Activated CD4-positive, alpha-beta memory T cell treated with anti-CD3 and anti-CD28 coated beads for 36 hours (primary cell): Measurements from ENCODE around the gene MAML3. TPM values are rescaled to one million over a fixed set of nuclear protein-coding genes. Genes with fewer than 3 reads are reported as not detected.

Experiments
- CTCF ChIA-PET: fragments of 350-600 bp; sonication (Branson Sonifier 250); formaldehyde crosslinking; loops from one replicate; lab custom pipeline; 2021; ENCODE audit warnings: antibody characterized with exemption, inconsistent platforms; lab: Charles Lee
- POLR2A ChIA-PET: fragments of 350-600 bp; sonication (Branson Sonifier 250); formaldehyde crosslinking; loops from one replicate; lab custom pipeline; 2021; ENCODE audit warnings: antibody characterized with exemption; lab: Charles Lee
- DNase-seq: peaks from one replicate; pipeline ENCODE4 v3.0.0-alpha.2; 2020
- H3K27ac Mint-ChIP-seq: one replicate; pipeline ENCODE4 v1.8.0; 2021; ENCODE audit warnings: mixed read lengths
- H3K27me3 Mint-ChIP-seq: one replicate; pipeline ENCODE4 v1.8.0; 2021; ENCODE audit warnings: mixed read lengths
- H3K36me3 Mint-ChIP-seq: one replicate; pipeline ENCODE4 v1.8.0; 2021; ENCODE audit warnings: mixed read lengths
- H3K4me1 Mint-ChIP-seq: one replicate; pipeline ENCODE4 v1.8.0; 2021; ENCODE audit warnings: low read depth, mixed read lengths
- H3K4me3 Mint-ChIP-seq: one replicate; pipeline ENCODE4 v1.8.0; 2021; ENCODE audit warnings: mild to moderate bottlenecking, mixed read lengths
- H3K9me3 Mint-ChIP-seq: one replicate; pipeline ENCODE4 v1.8.0; 2021; ENCODE audit warnings: mixed read lengths
- intact Hi-C: fragments of 100-400 bp; cut with micrococcal nuclease; formaldehyde crosslinking; loops from one replicate; pipeline ENCODE4 v1.15.1; 2023
- total RNA-seq, 2 experiments: library from RNA; stranded (reverse); gene quantifications; one replicate each; pipeline ENCODE4 v1.2.3, GENCODE V29; 2021

The MAML3 gene
- total RNA-seq, 2 experiments from 2014 or later: 0.51 to 0.76 TPM

DNA sequence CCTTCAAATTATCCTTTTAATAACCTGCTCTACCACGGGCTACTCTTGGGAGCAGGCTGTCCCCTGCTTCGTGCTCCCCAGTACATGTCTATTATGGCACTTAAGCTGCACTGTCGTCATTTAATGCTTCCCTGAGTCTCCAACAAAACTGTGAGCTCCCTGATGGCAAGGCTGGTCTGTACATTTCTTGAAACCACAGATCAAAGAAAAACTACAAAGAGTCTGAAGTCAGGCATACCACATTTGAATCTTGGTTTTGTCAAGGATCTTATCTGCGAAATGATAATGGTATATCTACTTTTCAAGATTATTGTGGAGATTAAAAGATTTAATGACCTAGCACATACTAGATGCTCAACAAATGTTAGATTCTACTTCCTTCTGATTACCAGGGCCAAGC, 45.7 kb downstream of the MAML3 start:
- Mint-ChIP-seq H3K27me3 (peaks cover 4% of the 10 kb centered on the region), H3K36me3 (no peaks in the 10 kb centered on the region), H3K4me3 (no peak overlapping the region), H3K9me3 (no peaks in the 10 kb centered on the region), H3K27ac (no peak overlapping the region), H3K4me1 (peaks cover 17% of the 10 kb centered on the region)
- POLR2A ChIA-PET: no interaction called here
- DNase-seq: no peak
- intact Hi-C loops: loop anchor here (10.0 kb wide), 1 partner anchor 53 kb away; no protein-coding TSS in a partner anchor
- CTCF ChIA-PET: no interaction called here

DNA sequence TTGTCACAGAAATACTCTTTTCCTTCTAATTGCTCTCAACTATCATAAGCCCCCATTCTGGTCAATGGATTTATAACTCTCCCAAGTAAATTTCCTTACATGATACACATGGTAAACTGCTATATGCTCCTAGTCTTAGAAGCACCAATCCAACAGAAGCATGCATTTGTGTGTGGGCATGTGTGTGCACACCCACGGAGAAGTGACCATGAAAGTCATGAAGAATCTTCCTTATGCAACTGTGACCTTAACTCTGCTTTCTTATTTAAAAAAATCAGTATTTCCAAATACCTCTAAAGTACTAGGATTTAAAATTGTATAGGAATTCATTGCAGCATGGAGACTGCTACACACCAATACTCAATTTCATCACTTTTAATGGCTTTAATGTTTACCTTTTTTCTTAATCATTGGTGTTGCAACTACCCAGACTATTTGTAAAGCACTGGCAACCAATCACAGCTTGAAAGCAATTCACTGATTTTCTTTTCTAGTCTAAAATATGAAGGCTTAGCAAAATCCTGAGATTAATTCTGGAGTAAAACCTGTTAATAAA, 47.6 kb downstream of the MAML3 start:
- no peak overlapping the region for H3K4me3 Mint-ChIP-seq
- peaks cover 27% of the 10 kb centered on the region for H3K4me1 Mint-ChIP-seq
- H3K9me3 Mint-ChIP-seq: no peaks in the 10 kb centered on the region
- intact Hi-C loops: loop anchor here (10.0 kb wide), 1 partner anchor 52 kb away; no protein-coding TSS in a partner anchor
- ChIA-PET CTCF (no interaction called here), POLR2A (no interaction called here)
- H3K27ac Mint-ChIP-seq: no peak overlapping the region
- no peaks in the 10 kb centered on the region for H3K36me3 Mint-ChIP-seq
- no peak for DNase-seq
- H3K27me3 Mint-ChIP-seq: peaks cover 4% of the 10 kb centered on the region

DNA sequence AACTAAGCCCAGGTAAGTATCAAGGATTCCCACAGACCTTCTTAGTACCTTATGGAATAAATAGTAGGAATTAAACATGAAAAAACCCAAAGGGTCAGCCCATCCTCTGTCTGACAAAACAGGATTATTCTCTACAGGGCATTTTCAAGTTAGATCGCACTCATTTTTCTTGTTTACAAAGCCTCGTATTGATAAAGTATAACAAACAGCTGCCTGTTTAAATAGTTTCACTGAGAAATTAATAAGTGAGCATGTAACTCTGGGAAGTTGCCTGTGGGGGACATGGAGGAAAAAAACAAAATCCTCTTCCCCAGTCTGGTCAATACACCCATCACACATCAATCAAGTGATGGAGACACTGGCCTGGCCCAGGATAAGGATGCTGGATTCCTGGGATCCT, 48.5 kb downstream of the MAML3 start:
- Mint-ChIP-seq H3K4me1 (peaks cover 32% of the 10 kb centered on the region), H3K4me3 (no peak overlapping the region), H3K27me3 (peaks cover 4% of the 10 kb centered on the region), H3K9me3 (no peaks in the 10 kb centered on the region), H3K27ac (no peak overlapping the region), H3K36me3 (no peaks in the 10 kb centered on the region)
- DNase-seq: no peak
- intact Hi-C loops: loop anchor here (10.0 kb wide), 1 partner anchor 51 kb away; no protein-coding TSS in a partner anchor
- ChIA-PET CTCF (no interaction called here), POLR2A (no interaction called here)

DNA sequence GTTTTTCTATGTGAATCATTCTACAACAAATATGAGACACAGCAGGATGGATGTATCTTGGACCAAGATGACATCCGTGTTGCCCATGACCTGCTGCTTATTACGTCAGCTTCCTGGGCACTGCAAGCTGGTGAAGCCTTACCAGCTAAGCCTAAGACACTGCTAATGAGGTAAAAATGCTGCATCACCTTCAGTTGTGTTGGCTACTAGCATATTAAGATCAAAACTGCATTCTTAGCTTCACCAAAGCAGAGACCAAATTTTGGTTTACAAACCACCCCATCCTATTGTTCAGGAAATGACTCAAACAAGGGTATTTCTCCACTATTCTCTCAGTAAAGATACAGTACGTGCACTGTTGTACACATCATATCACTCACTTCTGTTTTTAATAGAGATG, 50.3 kb downstream of the MAML3 start:
- intact Hi-C loops: loop anchor here (1.0 to 10.0 kb wide), 6 partner anchors 8 to 245 kb away; no protein-coding TSS in a partner anchor
- ChIA-PET CTCF (interaction anchor here (0.9 to 1.5 kb wide), 3 partner anchors 33 to 52 kb away, joined by 3 to 4 read pairs (median 3); no protein-coding TSS in a partner anchor), POLR2A (interaction anchor here (0.9 to 1.0 kb wide), 3 partner anchors 8 to 245 kb away, joined by 3 to 5 read pairs (median 3); no protein-coding TSS in a partner anchor)
- Mint-ChIP-seq H3K36me3 (no peaks in the 10 kb centered on the region), H3K9me3 (no peaks in the 10 kb centered on the region), H3K4me1 (peaks cover 49% of the 10 kb centered on the region), H3K27me3 (no peaks in the 10 kb centered on the region), H3K4me3 (no peak overlapping the region), H3K27ac (peak overlapping the region; percentile 73)
- DNase-seq: peak; percentile 81

DNA sequence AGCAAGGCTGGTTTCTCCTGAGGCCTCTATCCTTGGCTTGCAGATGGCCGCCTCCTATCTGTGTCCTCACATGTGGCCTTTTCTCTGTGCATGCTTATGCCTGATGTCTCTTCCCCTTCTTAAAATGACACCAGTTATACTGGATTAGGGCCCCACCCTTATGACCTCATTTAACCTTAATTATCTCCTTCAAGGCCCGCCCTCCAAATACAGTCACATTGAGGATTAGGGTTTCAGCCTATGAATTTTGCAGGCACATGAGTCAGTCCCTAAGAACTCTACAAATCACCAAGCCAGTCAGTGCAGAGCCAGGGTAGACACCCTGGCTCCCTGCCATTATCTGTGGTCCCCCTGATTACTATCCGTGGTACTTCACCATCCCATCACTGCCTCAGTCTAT, 51.6 kb downstream of the MAML3 start:
- peaks cover 50% of the 10 kb centered on the region for H3K4me1 Mint-ChIP-seq
- H3K9me3 Mint-ChIP-seq: no peaks in the 10 kb centered on the region
- intact Hi-C loops: loop anchor here (10.0 kb wide), 1 partner anchor 48 kb away; no protein-coding TSS in a partner anchor
- H3K27me3 Mint-ChIP-seq: no peaks in the 10 kb centered on the region
- no peaks in the 10 kb centered on the region for H3K36me3 Mint-ChIP-seq
- DNase-seq: peak; percentile 22
- POLR2A ChIA-PET: no interaction called here
- H3K4me3 Mint-ChIP-seq: no peak overlapping the region
- peak overlapping the region; percentile 56 for H3K27ac Mint-ChIP-seq
- CTCF ChIA-PET: interaction anchor here (0.7 kb wide), 1 partner anchor 141 kb away, joined by 5 read pairs; no protein-coding TSS in a partner anchor

DNA sequence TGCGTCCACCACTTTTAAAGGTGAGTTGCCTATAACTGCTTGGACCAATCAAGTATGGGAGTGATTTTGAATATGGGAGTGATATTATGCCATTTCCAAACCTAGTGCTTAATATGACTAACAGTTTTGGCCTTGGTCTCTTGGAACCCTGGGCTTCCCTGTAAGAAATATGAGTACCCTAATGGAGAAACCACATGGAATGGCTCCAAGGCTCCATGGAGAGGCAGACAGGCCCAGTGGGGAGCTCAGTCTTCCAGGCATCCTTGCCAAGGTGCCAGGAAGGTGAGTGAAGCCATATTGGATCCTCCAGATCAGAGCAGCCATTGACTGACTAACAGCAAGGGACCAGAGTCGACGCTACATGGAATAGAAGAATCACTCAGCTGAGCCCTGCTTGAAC, 53.2 kb downstream of the MAML3 start:
- peaks cover 66% of the 10 kb centered on the region for H3K4me1 Mint-ChIP-seq
- ChIA-PET POLR2A (no interaction called here), CTCF (no interaction called here)
- H3K4me3 Mint-ChIP-seq: no peak overlapping the region
- H3K27ac Mint-ChIP-seq: no peak overlapping the region
- intact Hi-C loops: loop anchor here (10.0 kb wide), 1 partner anchor 46 kb away; no protein-coding TSS in a partner anchor
- DNase-seq: no peak
- no peaks in the 10 kb centered on the region for H3K36me3 Mint-ChIP-seq
- H3K9me3 Mint-ChIP-seq: no peaks in the 10 kb centered on the region
- no peaks in the 10 kb centered on the region for H3K27me3 Mint-ChIP-seq

DNA sequence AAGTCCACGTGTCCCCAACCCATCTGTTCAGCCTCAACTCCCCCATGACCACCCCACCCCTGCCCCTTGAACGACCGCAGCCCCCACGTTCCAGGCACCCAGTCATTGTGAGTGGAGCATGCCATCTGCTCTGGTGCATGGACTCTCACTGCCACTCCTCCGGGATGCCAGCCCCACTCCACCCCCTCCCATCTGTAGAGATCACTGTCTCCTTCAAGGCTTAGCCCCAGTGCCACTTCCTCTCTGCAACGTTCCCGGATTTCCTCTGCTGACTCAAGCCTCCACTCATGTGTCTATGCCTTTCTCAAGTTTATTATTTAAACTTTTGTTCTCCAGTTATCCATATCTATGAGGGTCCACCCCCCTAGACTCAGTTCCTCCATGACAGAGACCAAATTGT, 54.0 kb downstream of the MAML3 start:
- no peaks in the 10 kb centered on the region for H3K9me3 Mint-ChIP-seq
- H3K4me3 Mint-ChIP-seq: no peak overlapping the region
- intact Hi-C loops: loop anchor here (5.0 to 10.0 kb wide), 4 partner anchors 45 to 648 kb away; partner anchors contain the start of gene RAB33B

DNA sequence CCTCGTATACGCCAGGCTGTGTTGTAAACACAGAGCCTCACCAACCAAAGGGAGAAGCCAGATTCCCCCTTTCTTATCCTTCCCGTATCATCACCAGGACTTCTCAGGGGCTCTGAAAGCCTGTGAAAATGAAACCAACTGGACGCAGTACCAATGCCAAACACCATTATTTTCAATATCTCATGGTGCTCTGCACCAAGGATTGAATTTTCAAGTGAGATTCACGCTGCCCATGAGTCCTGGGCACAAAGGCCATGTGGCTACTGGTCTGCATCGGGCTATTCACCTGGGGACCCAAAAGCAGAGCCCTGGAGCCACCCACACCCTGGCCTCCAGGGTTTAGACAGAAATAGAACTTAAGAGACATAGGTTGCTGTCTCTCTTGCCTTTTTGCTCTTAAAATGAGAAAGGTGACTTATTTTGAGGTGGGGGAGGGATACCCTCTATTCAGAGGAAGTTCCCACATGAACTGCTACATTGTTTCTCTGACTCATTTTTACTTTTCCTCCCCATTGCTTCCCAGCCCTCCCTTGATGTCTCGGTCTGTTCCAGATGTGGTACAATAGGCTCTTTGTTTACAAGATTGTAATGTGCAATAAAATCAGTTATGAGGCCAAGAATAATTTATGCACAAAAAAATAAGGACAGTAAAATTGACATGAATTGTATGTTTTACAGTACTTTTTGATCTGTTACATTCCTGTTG, 55.4 kb downstream of the MAML3 start:
- H3K4me1 Mint-ChIP-seq: peaks cover 82% of the 10 kb centered on the region
- H3K4me3 Mint-ChIP-seq: no peak overlapping the region
- intact Hi-C loops: loop anchor here (5.0 kb wide), 3 partner anchors 154 to 646 kb away; partner anchors contain the start of gene RAB33B
- H3K27ac Mint-ChIP-seq: peak overlapping the region; percentile 26
- POLR2A ChIA-PET: no interaction called here
- no peak for DNase-seq
- CTCF ChIA-PET: interaction anchor here (0.6 to 1.1 kb wide), 3 partner anchors 50 to 511 kb away, joined by 3 to 5 read pairs (median 3); no protein-coding TSS in a partner anchor
- H3K9me3 Mint-ChIP-seq: no peaks in the 10 kb centered on the region
- H3K36me3 Mint-ChIP-seq: no peaks in the 10 kb centered on the region
- no peaks in the 10 kb centered on the region for H3K27me3 Mint-ChIP-seq

More for the DNA sequence above, 54.0 kb downstream of the MAML3 start:
- peaks cover 73% of the 10 kb centered on the region for H3K4me1 Mint-ChIP-seq
- peak; percentile 28 for DNase-seq
- POLR2A ChIA-PET: no interaction called here
- no peaks in the 10 kb centered on the region for H3K36me3 Mint-ChIP-seq
- no peaks in the 10 kb centered on the region for H3K27me3 Mint-ChIP-seq
- H3K27ac Mint-ChIP-seq: peak overlapping the region; percentile 0
- CTCF ChIA-PET: no interaction called here

DNA sequence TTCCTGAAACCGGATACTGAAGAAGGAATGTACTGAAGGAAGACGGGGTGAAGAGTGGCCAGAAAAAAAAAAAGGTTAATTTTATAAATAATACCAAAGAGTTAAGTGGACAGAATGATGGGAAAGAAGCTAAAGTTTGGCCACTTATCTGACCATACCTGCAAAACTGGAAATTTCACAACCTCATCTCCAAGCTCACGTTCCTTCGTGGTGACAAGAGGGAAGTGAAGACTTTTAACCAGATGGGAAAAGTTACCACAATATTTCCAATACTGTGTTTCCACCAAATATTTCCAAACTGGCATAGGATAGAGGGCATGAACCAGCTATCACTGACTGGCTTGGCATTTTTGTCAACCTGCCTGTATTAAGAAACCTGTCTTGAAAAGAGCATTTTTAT, 56.4 kb downstream of the MAML3 start:
- CTCF ChIA-PET: interaction anchor here (0.7 to 1.1 kb wide), 2 partner anchors 56 to 441 kb away, joined by 3 read pairs; partner anchors contain the start of gene MAML3
- intact Hi-C loops: loop anchor here (5.0 kb wide), 3 partner anchors 155 to 645 kb away; partner anchors contain the start of gene RAB33B
- no peaks in the 10 kb centered on the region for H3K36me3 Mint-ChIP-seq
- POLR2A ChIA-PET: no interaction called here
- H3K4me1 Mint-ChIP-seq: peaks cover 71% of the 10 kb centered on the region
- no peak overlapping the region for H3K4me3 Mint-ChIP-seq
- no peak for DNase-seq
- H3K27me3 Mint-ChIP-seq: no peaks in the 10 kb centered on the region
- no peaks in the 10 kb centered on the region for H3K9me3 Mint-ChIP-seq
- no peak overlapping the region for H3K27ac Mint-ChIP-seq

DNA sequence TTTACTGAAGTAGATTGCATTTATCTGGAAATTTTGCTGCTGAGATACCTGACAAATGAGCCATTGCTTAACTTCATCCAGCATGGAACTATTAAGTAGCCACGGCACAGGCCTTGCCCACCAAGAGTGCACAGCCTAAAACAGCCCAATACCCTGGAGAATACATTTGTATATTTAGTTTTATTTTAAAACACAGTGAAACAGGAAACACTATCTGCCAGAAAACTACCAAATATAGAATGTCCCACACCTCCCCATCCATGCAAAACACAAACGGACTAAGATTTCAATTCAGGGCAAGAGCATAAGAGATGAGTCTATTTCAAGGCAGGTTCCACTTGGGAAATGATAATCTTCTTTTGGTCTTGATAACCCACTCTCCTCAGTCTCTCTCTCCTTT, 57.1 kb downstream of the MAML3 start:
- intact Hi-C loops: loop anchor here (1.0 to 5.0 kb wide), 6 partner anchors 25 to 831 kb away; partner anchors contain the start of gene RAB33B
- DNase-seq: no peak
- no peaks in the 10 kb centered on the region for H3K36me3 Mint-ChIP-seq
- peaks cover 68% of the 10 kb centered on the region for H3K4me1 Mint-ChIP-seq
- ChIA-PET CTCF (no interaction called here), POLR2A (interaction anchor here (1.4 kb wide), 1 partner anchor 20 kb away, joined by 7 read pairs; no protein-coding TSS in a partner anchor)
- no peaks in the 10 kb centered on the region for H3K9me3 Mint-ChIP-seq
- peak overlapping the region; percentile 98 for H3K27ac Mint-ChIP-seq
- no peaks in the 10 kb centered on the region for H3K27me3 Mint-ChIP-seq
- H3K4me3 Mint-ChIP-seq: no peak overlapping the region

DNA sequence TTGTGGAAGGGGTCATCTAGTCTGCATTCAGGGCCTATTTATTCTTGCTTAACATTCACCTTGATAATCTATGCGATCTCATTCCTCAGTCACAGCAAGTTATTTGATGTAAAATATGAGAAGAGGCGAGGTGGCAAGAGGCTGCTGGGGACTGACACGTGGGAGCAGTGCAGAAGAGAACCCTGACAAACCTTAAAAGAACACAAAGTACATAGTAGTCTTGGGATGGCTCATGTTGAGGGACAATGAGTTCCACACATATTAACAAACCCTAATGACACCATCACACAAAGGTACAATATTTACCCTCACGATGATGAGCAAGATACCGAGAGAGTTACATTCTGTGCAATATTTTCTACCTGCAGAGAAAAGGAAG, 57.5 kb downstream of the MAML3 start:
- ChIA-PET POLR2A (interaction anchor here (1.1 to 1.5 kb wide), 3 partner anchors 20 to 57 kb away, joined by 3 to 7 read pairs (median 5); partner anchors contain the start of gene MAML3), CTCF (interaction anchor here (0.9 to 1.5 kb wide), 3 partner anchors 25 to 60 kb away, joined by 3 to 6 read pairs (median 3); partner anchors contain the start of gene MAML3)
- intact Hi-C loops: loop anchor here (1.0 to 5.0 kb wide), 6 partner anchors 24 to 830 kb away; partner anchors contain the start of gene RAB33B
- Mint-ChIP-seq H3K9me3 (no peaks in the 10 kb centered on the region), H3K4me1 (peaks cover 68% of the 10 kb centered on the region), H3K27ac (peak overlapping the region; percentile 98), H3K36me3 (no peaks in the 10 kb centered on the region), H3K27me3 (no peaks in the 10 kb centered on the region), H3K4me3 (no peak overlapping the region)
- DNase-seq: peak; percentile 16
